Measurements from ENCODE around the gene KCNIP1. TPM values are rescaled to one million over a fixed set of nuclear protein-coding genes. Genes with fewer than 3 reads are reported as not detected.

The KCNIP1 gene
- total RNA-seq, 3 donors from 2014 or later (not counting 1 experiment from before 2014, with no cell fraction given) = not detected

- no peak overlapping the region for H3K27ac ChIP-seq (ENCODE audit: low read length)
- H3K4me3 Mint-ChIP-seq = no peak overlapping the region
- DNase-seq (no peak), ATAC-seq (no peak)
- TF ChIP-seq CTCF (IDR thresholded peaks at IDR 0.05) = no peak
- H3K4me1 ChIP-seq (ENCODE audit: control insufficient read depth, insufficient read depth, low read length) = no peaks in the 10 kb centered on the region
- no peaks in the 10 kb centered on the region for H3K9me3 ChIP-seq (ENCODE audit: control insufficient read depth, insufficient read depth, low read length)
- no peak overlapping the region for H3K27ac Mint-ChIP-seq
- peaks cover 19 to 30% of the 10 kb centered on the region in 2 donors for H3K27me3 Mint-ChIP-seq (ENCODE audit: low read depth in 2 of 2)
- no peaks in the 10 kb centered on the region for H3K4me1 Mint-ChIP-seq
- WGBS (ENCODE audit: insufficient coverage) = 85% methylated on average over 6 of the region's 6 CpGs
- H3K4me3 ChIP-seq (ENCODE audit: low read length) = no peak overlapping the region
- no peaks in the 10 kb centered on the region for H3K9me3 Mint-ChIP-seq
- no peaks in the 10 kb centered on the region for H3K36me3 Mint-ChIP-seq
- H3K27me3 ChIP-seq (ENCODE audit: control insufficient read depth, insufficient read depth, low read length) = no peaks in the 10 kb centered on the region
- H3K36me3 ChIP-seq (ENCODE audit: control insufficient read depth, insufficient read depth, low read length) = no peaks in the 10 kb centered on the region
- intact Hi-C loops (cut with micrococcal nuclease) = no loop called here
These were observed 58.5 kb downstream of the KCNIP1 start for GRCh38 chr5:170562166-170562874.

DNA sequence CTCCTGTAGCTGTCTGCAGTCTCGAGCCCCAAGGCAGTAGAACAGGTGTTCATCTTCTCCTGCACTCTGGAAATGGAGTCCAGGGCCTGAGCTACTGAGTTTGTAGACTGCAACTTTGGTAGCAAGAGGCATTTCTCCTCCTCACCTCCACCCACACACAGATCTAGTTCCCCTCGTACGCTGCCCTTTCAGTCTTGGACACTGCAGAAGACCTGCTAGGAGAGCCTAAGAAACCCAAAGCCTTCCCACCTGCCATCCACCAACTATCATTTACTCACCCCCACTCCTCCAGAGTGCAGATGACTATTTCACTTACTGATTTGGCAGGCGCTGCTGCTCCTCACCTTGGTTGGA, 59.0 kb downstream of the KCNIP1 start:
- Histone ChIP-seq H3K4me3 (ENCODE audit: low read length) (no peak overlapping the region), H3K27me3 (ENCODE audit: control insufficient read depth, insufficient read depth, low read length) (no peaks in the 10 kb centered on the region), H3K36me3 (ENCODE audit: control insufficient read depth, insufficient read depth, low read length) (no peaks in the 10 kb centered on the region), H3K4me1 (ENCODE audit: control insufficient read depth, insufficient read depth, low read length) (no peaks in the 10 kb centered on the region), H3K27ac (ENCODE audit: low read length) (no peak overlapping the region), H3K9me3 (ENCODE audit: control insufficient read depth, insufficient read depth, low read length) (no peaks in the 10 kb centered on the region)
- H3K27me3 Mint-ChIP-seq (ENCODE audit: low read depth in 2 of 2) = peaks cover 20 to 30% of the 10 kb centered on the region in 2 donors
- no peaks in the 10 kb centered on the region for H3K9me3 Mint-ChIP-seq
- H3K27ac Mint-ChIP-seq = no peak overlapping the region
- H3K4me1 Mint-ChIP-seq = no peaks in the 10 kb centered on the region
- ATAC-seq = no peak
- 75% methylated on average over 4 of the region's 4 CpGs for WGBS (ENCODE audit: insufficient coverage)
- no peak overlapping the region for H3K4me3 Mint-ChIP-seq
- no peak for TF ChIP-seq CTCF (IDR thresholded peaks at IDR 0.05)
- no peak for DNase-seq
- intact Hi-C loops (cut with micrococcal nuclease) = no loop called here
- H3K36me3 Mint-ChIP-seq = no peaks in the 10 kb centered on the region

DNA sequence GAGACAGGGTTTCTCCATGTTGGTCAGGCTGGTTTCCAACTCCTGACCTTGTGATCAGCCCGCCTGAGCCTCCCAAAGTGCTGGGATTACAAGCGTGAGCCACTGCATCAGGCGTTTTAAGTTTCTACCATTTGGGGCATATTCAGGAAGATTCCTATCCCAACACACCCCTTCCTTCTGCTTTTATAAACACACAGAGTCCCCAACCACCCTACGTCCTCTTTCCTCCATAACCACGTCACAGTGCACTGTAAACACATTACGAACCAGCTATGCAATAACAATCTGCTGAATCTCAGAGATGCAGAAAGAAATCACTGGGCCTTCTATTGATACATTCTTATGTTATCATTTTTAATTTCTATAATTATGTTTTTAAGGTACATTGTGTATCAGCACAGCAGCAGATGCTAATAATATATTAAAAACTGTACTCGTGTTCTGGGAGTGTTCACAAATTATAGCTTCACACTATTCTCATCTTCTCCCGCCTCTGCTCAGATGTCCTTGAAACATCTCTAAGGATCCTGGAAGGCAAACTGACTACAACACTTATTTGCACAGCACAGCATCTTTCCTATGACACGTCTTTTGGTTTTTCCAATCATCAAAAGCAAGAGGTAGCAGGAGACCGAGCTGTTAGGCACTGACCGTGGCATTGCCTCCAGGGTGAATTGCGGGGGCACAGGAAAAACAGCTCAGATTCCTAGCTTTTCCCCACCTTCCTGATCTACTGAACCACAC, 60.2 kb downstream of the KCNIP1 start:
- Mint-ChIP-seq H3K27ac (no peak overlapping the region), H3K4me1 (no peaks in the 10 kb centered on the region), H3K4me3 (no peak overlapping the region), H3K36me3 (no peaks in the 10 kb centered on the region), H3K27me3 (ENCODE audit: low read depth in 2 of 2) (peaks cover 20 to 26% of the 10 kb centered on the region in 2 donors), H3K9me3 (no peaks in the 10 kb centered on the region)
- Histone ChIP-seq H3K27ac (ENCODE audit: low read length) (no peak overlapping the region), H3K36me3 (ENCODE audit: control insufficient read depth, insufficient read depth, low read length) (no peaks in the 10 kb centered on the region), H3K4me1 (ENCODE audit: control insufficient read depth, insufficient read depth, low read length) (no peaks in the 10 kb centered on the region), H3K9me3 (ENCODE audit: control insufficient read depth, insufficient read depth, low read length) (no peaks in the 10 kb centered on the region), H3K27me3 (ENCODE audit: control insufficient read depth, insufficient read depth, low read length) (no peaks in the 10 kb centered on the region), H3K4me3 (ENCODE audit: low read length) (no peak overlapping the region)
- 59% methylated on average over 12 of the region's 12 CpGs for WGBS (ENCODE audit: insufficient coverage)
- DNase-seq (no peak), ATAC-seq (no peak)
- TF ChIP-seq CTCF (IDR thresholded peaks at IDR 0.05) = no peak
- intact Hi-C loops (cut with micrococcal nuclease) = no loop called here

Measured in natural killer cell (primary cell).